Right lobe of liver (tissue), 4 donors: Measurements from ENCODE around the gene KIF25.

Experiments
- POLR2A ChIP-seq: fragments of 450-650 bp; IDR thresholded peaks from one replicate; pipeline ENCODE4 v1.6.1; 2017; ENCODE audit warnings: antibody characterized with exemption, mild to moderate bottlenecking
- TF ChIP-seq, protein P1 (sequence below), 4 donors: fragments of 200-600 bp in 3 of 4; fragments of 450-650 bp in 1 of 4; IDR thresholded peaks; one replicate each; pipeline versions ENCODE4 v1.5.1 to v1.8.0; 2016 to 2022; ENCODE audit warnings: antibody characterized with exemption in 4 of 4, mild to moderate bottlenecking in 2 of 4
- donor health status: DM: no; HTN: no; CAD: no.
- donor health status: DM: no; HTN: no; CAD: no.
- donor health status: DM: no; HTN: yes; CAD: no.

- TF ChIP-seq, protein P1, sequence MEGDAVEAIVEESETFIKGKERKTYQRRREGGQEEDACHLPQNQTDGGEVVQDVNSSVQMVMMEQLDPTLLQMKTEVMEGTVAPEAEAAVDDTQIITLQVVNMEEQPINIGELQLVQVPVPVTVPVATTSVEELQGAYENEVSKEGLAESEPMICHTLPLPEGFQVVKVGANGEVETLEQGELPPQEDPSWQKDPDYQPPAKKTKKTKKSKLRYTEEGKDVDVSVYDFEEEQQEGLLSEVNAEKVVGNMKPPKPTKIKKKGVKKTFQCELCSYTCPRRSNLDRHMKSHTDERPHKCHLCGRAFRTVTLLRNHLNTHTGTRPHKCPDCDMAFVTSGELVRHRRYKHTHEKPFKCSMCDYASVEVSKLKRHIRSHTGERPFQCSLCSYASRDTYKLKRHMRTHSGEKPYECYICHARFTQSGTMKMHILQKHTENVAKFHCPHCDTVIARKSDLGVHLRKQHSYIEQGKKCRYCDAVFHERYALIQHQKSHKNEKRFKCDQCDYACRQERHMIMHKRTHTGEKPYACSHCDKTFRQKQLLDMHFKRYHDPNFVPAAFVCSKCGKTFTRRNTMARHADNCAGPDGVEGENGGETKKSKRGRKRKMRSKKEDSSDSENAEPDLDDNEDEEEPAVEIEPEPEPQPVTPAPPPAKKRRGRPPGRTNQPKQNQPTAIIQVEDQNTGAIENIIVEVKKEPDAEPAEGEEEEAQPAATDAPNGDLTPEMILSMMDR (IDR thresholded peaks at IDR 0.05), result no peak
- no peak for TF ChIP-seq POLR2A
These were observed 20.8 kb upstream of the KIF25 start for GRCh38 chr6:167976708-167977107.
